Memory B cell (primary cell): ENCODE measurements around the gene DYRK1B.

Experiments
- ATAC-seq: fragments of 150-1000 bp; cut with Tn5 transposase; 2 replicates; pipeline ENCODE4 v1.10.0; 2021; ENCODE audit warnings: low read depth, mild to moderate bottlenecking, moderate library complexity
- DNase-seq, 2 donors: peaks; one replicate each; pipeline ENCODE4 v3.0.0; 2022; ENCODE audit warnings: low spot score in 2 of 2
- H3K27ac Mint-ChIP-seq: one replicate; pipeline ENCODE4 v1.8.0; 2022; ENCODE audit warnings: mild to moderate bottlenecking, moderate library complexity, mixed read lengths
- H3K27me3 Mint-ChIP-seq: one replicate; pipeline ENCODE4 v1.8.0; 2022; ENCODE audit warnings: mixed read lengths
- H3K36me3 Mint-ChIP-seq: one replicate; pipeline ENCODE4 v1.8.0; 2022; ENCODE audit warnings: mild to moderate bottlenecking, mixed read lengths
- H3K4me1 Mint-ChIP-seq: one replicate; pipeline ENCODE4 v1.8.0; 2022; ENCODE audit warnings: mixed read lengths
- H3K4me3 Mint-ChIP-seq: one replicate; pipeline ENCODE4 v1.8.0; 2022; ENCODE audit warnings: mild to moderate bottlenecking, moderate library complexity, mixed read lengths
- H3K9me3 Mint-ChIP-seq: one replicate; pipeline ENCODE4 v1.8.0; 2022; ENCODE audit warnings: mixed read lengths

Gene DYRK1B

DNA sequence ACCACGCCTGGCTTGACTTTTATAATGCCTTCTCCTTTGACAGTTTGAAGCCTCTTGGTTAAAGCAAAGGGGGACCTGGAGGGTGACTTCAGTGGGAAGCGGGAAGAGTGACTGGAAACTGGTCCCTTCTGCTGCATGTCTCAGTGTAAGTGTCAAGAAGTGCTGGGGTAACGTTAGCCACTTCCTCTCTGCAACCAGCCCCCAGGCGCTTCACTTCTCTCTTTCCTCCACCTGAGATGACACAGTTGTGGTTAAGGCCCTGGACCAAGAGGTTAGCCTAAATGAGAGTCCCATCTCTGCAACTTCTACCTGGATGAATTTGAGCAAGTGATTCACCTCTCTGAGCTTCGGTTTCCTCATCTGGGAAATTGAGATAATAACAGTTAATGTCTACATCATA lies 39.0 kb downstream of the DYRK1B start:
- peaks cover 8% of the 10 kb centered on the region for H3K4me1 Mint-ChIP-seq
- DNase-seq (peak in 1 of 2 donors; percentile 17), ATAC-seq (peak; percentile 52)
- no peak overlapping the region for H3K27ac Mint-ChIP-seq
- H3K4me3 Mint-ChIP-seq, result no peak overlapping the region
- no peaks in the 10 kb centered on the region for H3K36me3 Mint-ChIP-seq
- no peaks in the 10 kb centered on the region for H3K27me3 Mint-ChIP-seq
- peaks cover 1% of the 10 kb centered on the region for H3K9me3 Mint-ChIP-seq

DNA sequence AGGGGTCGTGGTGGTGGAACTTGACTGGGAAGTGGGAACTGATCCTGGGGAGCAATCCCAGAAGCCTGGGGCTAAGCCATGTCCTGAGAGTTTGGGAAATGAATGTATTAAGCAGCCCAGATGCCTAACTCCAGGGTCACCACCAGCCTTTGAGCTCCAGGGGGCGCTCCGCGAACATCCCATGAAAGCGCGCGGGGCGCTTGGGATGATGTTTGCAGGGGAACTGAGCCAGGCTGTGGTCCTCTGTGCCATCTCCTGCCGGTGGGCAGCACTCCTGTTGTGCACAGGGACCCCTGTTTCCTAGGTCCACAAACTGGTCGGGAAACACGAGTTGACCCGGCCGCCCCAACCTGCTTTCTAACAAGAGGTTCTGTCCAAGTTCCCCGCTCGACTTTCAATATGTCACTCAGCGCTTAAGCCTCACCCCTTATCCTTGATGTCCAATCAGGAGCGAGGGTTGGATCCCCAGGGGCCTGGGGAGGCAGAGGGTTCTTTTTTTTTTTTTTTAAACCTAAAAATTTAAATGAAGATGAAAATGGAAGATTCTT lies 40.9 kb downstream of the DYRK1B start:
- Mint-ChIP-seq H3K4me1 (peaks cover 8% of the 10 kb centered on the region), H3K27ac (no peak overlapping the region), H3K27me3 (no peaks in the 10 kb centered on the region), H3K36me3 (peaks cover 4% of the 10 kb centered on the region), H3K4me3 (peak overlapping the region; percentile 89), H3K9me3 (peaks cover 4% of the 10 kb centered on the region)
- peak; percentile 73 to 76 for DNase-seq
- ATAC-seq, result peak; percentile 95

DNA sequence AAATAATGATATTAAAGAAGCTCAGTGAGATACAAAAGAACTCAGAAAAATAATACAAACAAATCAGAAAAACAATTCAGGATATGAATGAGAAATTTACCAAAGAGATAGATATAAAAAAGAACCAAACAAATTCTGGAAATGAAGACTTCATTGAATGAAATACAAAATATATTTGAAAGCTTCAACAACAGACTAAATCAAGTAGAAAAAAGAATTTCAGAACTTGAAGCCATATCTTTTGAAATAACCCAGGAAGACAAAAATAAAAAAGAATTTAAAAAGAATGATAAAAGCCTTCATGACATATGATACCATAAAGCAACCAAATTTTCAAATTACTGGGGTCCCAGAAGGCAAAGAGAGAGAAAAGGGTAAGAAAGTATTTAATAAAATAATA lies 45.7 kb downstream of the DYRK1B start:
- H3K4me1 Mint-ChIP-seq, result peaks cover 4% of the 10 kb centered on the region
- H3K27ac Mint-ChIP-seq, result no peak overlapping the region
- peaks cover 6% of the 10 kb centered on the region for H3K27me3 Mint-ChIP-seq
- DNase-seq (no peak), ATAC-seq (no peak)
- H3K4me3 Mint-ChIP-seq, result no peak overlapping the region
- peaks cover 6% of the 10 kb centered on the region for H3K36me3 Mint-ChIP-seq
- peaks cover 6% of the 10 kb centered on the region for H3K9me3 Mint-ChIP-seq

DNA sequence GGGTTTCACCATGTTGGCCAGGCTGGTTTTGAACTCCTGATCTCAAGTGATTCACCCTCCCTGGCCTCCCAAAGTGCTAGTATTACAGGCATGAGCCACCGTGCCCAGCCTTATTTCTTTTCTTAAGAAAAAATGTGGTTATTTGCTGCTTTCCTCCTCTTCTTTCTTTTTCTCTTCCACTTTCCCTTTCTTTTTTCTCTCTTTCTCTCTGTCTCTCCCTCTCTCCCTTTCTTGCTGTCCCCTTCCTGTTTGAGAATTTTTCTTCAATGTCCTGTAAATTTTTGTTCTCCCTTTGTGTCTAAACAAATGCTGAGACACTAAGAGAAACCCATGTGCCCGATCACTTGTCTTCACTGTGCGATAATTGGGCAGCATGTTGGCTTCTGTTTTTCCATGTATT lies 53.1 kb downstream of the DYRK1B start:
- H3K4me1 Mint-ChIP-seq, result no peaks in the 10 kb centered on the region
- no peak for ATAC-seq
- H3K9me3 Mint-ChIP-seq, result no peaks in the 10 kb centered on the region
- H3K4me3 Mint-ChIP-seq, result no peak overlapping the region
- DNase-seq, result no peak
- H3K36me3 Mint-ChIP-seq, result no peaks in the 10 kb centered on the region
- no peak overlapping the region for H3K27ac Mint-ChIP-seq
- peaks cover 19% of the 10 kb centered on the region for H3K27me3 Mint-ChIP-seq

GRCh38 chr19:39778763-39779162 lies 55.2 kb downstream of the DYRK1B start, which contains the start of gene LEUTX:
Gene LEUTX (plus strand): TSS chr19:39778854. CDS start chr19:39778921, 67 bp downstream.
- no peaks in the 10 kb centered on the region for H3K9me3 Mint-ChIP-seq
- H3K36me3 Mint-ChIP-seq, result no peaks in the 10 kb centered on the region
- no peak within 1 kb of the TSS for H3K4me3 Mint-ChIP-seq
- ATAC-seq (no peak), DNase-seq (no peak)
- no peaks in the 10 kb centered on the region for H3K4me1 Mint-ChIP-seq
- H3K27me3 Mint-ChIP-seq, result peaks cover 17% of the 10 kb centered on the region
- H3K27ac Mint-ChIP-seq, result no peak within 1 kb of the TSS
